ENCODE data around the gene HOXB9.

DNA sequence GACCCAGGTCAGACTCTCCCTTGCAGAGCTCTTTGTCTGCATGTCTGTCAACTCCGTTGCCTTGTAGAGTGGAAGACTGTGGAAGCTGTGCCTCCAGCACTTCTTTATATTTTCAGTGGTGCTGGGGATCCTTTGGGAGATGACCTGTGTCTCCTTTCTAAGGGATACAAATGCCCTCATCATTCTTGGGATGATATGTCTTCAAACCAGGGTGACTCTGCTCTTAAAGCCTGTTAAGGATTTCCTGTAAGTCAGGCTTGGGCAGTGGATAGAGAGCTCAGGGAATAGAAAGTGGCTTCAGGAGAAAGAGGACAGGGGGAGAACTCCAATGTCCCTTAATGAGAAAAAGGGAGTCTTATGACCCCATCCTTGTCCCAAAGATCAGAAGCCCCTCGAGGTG, 37.6 kb downstream of the HOXB9 start:
- TF ChIP-seq, protein P1, sequence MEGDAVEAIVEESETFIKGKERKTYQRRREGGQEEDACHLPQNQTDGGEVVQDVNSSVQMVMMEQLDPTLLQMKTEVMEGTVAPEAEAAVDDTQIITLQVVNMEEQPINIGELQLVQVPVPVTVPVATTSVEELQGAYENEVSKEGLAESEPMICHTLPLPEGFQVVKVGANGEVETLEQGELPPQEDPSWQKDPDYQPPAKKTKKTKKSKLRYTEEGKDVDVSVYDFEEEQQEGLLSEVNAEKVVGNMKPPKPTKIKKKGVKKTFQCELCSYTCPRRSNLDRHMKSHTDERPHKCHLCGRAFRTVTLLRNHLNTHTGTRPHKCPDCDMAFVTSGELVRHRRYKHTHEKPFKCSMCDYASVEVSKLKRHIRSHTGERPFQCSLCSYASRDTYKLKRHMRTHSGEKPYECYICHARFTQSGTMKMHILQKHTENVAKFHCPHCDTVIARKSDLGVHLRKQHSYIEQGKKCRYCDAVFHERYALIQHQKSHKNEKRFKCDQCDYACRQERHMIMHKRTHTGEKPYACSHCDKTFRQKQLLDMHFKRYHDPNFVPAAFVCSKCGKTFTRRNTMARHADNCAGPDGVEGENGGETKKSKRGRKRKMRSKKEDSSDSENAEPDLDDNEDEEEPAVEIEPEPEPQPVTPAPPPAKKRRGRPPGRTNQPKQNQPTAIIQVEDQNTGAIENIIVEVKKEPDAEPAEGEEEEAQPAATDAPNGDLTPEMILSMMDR (IDR thresholded peaks at IDR 0.05), result no peak
- TF ChIP-seq EP300 (IDR thresholded peaks at IDR 0.05) (no peak), POLR2A (IDR thresholded peaks at IDR 0.05) (no peak)
